ENCODE measurements around the gene IHH. TPM values are rescaled to one million over a fixed set of nuclear protein-coding genes. Genes with fewer than 3 reads are reported as not detected.

Gene IHH
- total RNA-seq, 1 donor from 2014 or later: not detected

DNA sequence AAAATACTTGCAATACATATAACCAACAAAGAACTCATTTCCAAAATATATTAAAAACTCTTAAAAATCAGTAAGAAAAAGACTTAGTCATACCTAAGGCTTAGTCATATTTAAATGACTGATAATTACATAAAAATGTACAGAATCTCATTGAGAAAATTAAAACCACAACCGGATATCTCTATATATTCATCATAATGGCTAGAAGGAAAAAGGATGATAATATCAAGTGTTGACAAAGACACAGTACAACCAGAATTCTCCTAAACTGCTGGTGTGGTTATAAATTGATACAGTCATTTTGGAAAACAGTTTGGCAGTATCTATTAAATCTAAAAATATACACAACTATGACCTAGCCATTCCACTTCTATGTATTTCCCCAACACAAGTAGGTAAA lies 27.1 kb upstream of the IHH start:
- Histone ChIP-seq H3K4me3 (no peak overlapping the region), H3K27me3 (ENCODE audit: low read depth) (no peaks in the 10 kb centered on the region), H3K9me3 (replicated peaks) (no peaks in the 10 kb centered on the region), H3K4me1 (peaks cover 4% of the 10 kb centered on the region), H3K36me3 (no peaks in the 10 kb centered on the region), H3K27ac (replicated peaks) (no peak overlapping the region)
- no peak for TF ChIP-seq CTCF (IDR thresholded peaks at IDR 0.05; ENCODE audit: borderline replicate concordance)
- intact Hi-C loops (cut with micrococcal nuclease): no loop called here
- DNase-seq: no peak

DNA sequence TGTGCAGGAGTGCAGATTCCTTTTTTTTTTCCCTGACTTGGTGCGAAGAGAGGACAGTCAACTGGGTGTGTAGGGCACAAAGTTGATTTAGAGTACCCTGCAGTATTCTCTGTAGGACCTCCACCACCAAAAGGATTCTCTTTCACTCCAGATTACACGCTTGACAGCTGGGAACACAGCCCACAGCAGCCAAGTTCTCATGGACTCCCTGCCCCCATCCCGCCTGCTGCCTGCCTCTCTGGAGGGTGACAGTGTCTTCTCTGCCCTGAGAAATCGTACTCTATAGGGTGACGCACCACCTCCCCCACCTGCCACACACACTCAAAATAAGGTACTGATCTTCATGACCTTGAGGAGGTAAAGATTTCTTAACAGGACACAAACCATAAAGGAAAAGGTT lies 26.6 kb upstream of the IHH start:
- intact Hi-C loops (cut with micrococcal nuclease): no loop called here
- Histone ChIP-seq H3K27ac (replicated peaks) (no peak overlapping the region), H3K4me3 (no peak overlapping the region), H3K27me3 (ENCODE audit: low read depth) (no peaks in the 10 kb centered on the region), H3K4me1 (peaks cover 9% of the 10 kb centered on the region), H3K36me3 (no peaks in the 10 kb centered on the region), H3K9me3 (replicated peaks) (no peaks in the 10 kb centered on the region)
- no peak for TF ChIP-seq CTCF (IDR thresholded peaks at IDR 0.05; ENCODE audit: borderline replicate concordance)
- no peak for DNase-seq

GRCh38 chr2:219086196-219086595 lies 25.5 kb upstream of the IHH start:
- no peak for TF ChIP-seq CTCF (IDR thresholded peaks at IDR 0.05; ENCODE audit: borderline replicate concordance)
- no peak for DNase-seq
- no peaks in the 10 kb centered on the region for H3K36me3 ChIP-seq
- intact Hi-C loops (cut with micrococcal nuclease): no loop called here
- H3K9me3 ChIP-seq (replicated peaks): no peaks in the 10 kb centered on the region
- H3K4me1 ChIP-seq: peaks cover 19% of the 10 kb centered on the region
- H3K27ac ChIP-seq (replicated peaks): no peak overlapping the region
- no peaks in the 10 kb centered on the region for H3K27me3 ChIP-seq (ENCODE audit: low read depth)
- no peak overlapping the region for H3K4me3 ChIP-seq

- intact Hi-C loops (cut with micrococcal nuclease): no loop called here
- Histone ChIP-seq H3K9me3 (replicated peaks) (no peaks in the 10 kb centered on the region), H3K4me3 (no peak overlapping the region), H3K36me3 (no peaks in the 10 kb centered on the region), H3K27me3 (ENCODE audit: low read depth) (no peaks in the 10 kb centered on the region), H3K4me1 (peaks cover 19% of the 10 kb centered on the region), H3K27ac (replicated peaks) (no peak overlapping the region)
- no peak for TF ChIP-seq CTCF (IDR thresholded peaks at IDR 0.05; ENCODE audit: borderline replicate concordance)
- DNase-seq: no peak
Observed at GRCh38 chr2:219084791-219085190, 24.1 kb upstream of the IHH start.

GRCh38 chr2:219082332-219082958 lies 21.7 kb upstream of the IHH start:
- Histone ChIP-seq H3K4me1 (peaks cover 19% of the 10 kb centered on the region), H3K27me3 (ENCODE audit: low read depth) (no peaks in the 10 kb centered on the region), H3K4me3 (no peak overlapping the region), H3K36me3 (peaks cover 6% of the 10 kb centered on the region), H3K9me3 (replicated peaks) (no peaks in the 10 kb centered on the region), H3K27ac (replicated peaks) (peak overlapping the region; percentile 47)
- peak; percentile 41 for DNase-seq
- intact Hi-C loops (cut with micrococcal nuclease): no loop called here
- TF ChIP-seq CTCF (IDR thresholded peaks at IDR 0.05; ENCODE audit: borderline replicate concordance): no peak
